COLO668 (cell line): Measurements from ENCODE around the gene OBSCN.

Experiments
- DNase-seq: peaks from one replicate; lab custom pipeline; 2025; ENCODE audit not compliant: unreplicated experiment; lab: John Stamatoyannopoulos, UW

OBSCN gene

DNA sequence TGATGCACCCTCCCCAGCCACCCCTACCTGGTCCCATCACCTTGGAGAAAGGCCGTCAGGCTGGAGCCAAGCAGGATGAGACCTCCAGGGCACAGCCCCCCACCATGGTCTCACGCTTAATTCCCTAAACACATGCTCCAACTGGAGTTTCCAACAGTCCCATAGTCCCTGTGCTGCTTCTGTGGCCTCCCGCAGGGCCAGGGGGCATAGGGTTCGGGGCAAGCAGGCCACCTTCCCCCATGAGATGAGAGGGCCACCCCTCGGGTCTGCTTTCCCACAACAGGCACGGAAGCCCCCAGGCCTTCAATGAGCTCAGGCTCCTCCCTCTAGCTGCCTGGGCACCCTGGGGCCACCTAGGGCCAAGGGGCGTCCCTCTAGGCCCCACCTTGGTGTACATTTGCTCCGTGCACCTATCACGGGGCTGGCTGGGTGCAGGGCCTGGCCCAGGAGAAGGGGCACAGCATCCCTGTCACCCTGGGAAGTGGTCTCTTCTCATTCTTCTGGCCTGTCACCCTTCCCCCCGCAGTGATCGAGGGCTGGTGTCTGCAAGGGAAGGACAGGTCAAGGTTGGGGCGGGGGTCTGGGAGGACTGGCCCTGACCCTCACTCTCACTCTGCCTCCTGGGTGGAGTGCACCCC, 156.3 kb downstream of the OBSCN start:
- no peak for DNase-seq

DNA sequence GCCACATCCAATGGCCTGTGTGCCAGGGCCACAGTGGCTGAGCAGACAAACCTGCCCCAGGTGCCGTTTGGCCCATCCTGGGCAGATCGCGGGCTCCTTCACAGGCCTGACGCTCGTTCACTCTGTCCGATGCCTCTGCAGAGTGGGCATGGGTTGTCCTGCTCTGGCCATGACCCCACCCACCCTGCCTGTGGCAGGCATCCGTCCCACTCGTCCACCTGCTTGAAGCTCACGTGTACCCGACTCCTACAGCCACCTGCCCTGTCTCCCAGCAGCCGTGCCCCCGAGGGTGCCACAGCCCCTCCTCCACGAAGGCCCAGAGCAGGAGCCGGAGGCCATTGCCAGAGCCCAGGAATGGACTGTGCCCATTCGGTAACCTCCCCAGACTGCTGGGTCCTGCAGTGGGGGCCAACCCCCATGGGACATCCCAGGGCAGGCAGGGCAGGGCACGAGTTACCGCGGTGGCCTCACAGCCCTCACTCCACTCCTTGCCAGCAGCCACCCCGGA, 156.9 kb downstream of the OBSCN start:
- no peak for DNase-seq

GRCh38 chr1:228365271-228366061, 157.6 kb downstream of the OBSCN start:
- no peak for DNase-seq

DNA sequence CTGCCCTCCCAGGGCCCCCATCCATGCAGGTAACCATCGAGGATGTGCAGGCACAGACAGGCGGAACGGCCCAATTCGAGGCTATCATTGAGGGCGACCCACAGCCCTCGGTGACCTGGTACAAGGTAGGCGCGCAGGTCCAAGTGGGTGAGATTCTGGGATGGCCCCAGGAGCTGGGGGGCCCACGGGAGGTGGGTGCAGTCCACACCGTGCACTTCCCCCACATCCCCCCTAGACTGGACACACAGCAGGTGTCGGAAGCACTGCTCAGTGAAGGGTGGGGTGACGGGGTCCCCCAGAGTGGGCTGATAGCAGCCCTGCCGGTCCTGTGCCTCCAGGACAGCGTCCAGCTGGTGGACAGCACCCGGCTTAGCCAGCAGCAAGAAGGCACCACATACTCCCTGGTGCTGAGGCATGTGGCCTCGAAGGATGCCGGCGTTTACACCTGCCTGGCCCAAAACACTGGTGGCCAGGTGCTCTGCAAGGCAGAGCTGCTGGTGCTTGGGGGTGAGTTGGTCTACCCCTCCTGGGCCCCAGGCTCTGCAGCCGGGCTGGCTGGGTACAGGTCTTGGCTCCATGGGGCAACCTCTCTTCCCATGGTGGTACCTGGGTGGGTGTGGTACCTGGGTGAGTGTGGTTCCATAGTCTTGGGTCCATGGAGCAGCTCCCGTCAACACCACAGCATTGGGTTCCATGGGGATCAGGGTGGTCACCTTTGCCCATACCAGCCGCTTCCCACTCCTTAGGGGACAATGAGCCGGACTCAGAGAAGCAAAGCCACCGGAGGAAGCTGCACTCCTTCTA, 158.4 kb downstream of the OBSCN start:
- DNase-seq = no peak

GRCh38 chr1:228366866-228367741, 159.3 kb downstream of the OBSCN start:
- DNase-seq = no peak

- DNase-seq = peak; percentile 76
Measured at GRCh38 chr1:228367798-228368791, 160.3 kb downstream of the OBSCN start.

DNA sequence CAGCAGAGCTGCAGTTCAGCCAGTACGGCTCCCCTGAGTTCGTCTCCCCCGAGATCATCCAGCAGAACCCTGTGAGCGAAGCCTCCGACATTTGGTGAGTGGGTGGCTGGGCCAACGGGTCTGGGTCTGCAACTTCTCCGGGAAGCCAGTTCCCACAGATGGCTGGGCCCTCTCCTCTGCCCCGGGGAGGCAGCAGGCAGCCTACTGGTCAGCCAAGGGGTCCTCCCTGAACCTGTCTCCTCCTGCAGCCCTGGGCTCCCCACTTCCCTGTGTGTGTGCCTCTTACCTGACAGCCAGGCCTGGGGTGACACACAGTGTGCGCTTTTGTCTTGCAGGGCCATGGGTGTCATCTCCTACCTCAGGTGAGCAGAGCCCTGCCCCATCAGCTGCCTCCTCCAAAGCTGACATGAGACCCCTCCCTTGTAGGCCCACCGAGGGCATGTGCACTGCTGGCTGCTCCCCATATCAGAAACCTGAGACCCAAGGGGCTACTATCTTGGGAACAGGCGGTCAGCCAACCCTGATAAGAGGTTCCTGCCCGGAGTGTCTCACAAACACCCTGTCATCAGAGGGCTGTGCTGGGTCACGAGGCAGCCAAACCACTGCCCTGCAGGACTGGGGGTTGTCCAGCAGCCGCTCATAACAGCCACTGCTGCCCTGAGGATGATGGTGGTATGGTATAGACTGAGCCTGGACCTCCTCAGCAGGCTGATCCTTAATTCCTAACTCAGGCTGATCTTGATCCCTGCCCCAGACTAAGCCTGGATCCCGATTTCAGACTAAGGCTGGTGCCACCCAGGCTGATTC, 161.2 kb downstream of the OBSCN start:
- DNase-seq = no peak

DNA sequence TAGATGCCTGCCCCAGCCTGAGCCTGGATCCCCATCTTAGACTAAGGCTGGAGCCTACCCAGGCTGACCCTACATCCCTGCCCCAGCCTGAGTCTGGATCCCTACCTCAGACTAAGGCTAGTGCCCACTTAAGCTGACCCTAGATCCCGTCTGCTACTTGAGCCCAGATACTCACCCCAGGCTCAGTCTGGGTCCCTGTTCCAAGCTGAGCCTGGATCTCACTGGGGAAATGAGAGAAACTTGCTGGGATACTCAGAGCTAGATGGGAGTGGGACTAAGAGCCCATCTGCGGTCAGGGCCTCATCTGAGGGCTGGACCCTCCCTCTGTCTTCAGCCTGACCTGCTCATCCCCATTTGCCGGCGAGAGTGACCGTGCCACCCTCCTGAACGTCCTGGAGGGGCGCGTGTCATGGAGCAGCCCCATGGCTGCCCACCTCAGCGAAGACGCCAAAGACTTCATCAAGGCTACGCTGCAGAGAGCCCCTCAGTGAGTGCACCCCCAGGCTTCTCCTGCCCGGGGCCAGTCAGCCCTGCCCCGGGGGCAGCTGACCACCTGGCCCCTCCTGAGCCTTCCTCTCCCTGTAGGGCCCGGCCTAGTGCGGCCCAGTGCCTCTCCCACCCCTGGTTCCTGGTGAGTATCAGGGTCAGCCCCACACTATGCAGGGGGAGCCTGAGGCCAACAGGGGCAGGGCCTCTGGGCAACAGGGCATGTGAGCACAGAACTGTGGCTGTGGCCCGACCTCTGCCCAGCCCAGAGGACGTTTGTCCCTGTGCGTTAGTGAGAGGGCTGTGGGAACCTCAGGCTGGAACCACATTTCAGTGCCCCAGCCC, 162.0 kb downstream of the OBSCN start:
- no peak for DNase-seq

DNA sequence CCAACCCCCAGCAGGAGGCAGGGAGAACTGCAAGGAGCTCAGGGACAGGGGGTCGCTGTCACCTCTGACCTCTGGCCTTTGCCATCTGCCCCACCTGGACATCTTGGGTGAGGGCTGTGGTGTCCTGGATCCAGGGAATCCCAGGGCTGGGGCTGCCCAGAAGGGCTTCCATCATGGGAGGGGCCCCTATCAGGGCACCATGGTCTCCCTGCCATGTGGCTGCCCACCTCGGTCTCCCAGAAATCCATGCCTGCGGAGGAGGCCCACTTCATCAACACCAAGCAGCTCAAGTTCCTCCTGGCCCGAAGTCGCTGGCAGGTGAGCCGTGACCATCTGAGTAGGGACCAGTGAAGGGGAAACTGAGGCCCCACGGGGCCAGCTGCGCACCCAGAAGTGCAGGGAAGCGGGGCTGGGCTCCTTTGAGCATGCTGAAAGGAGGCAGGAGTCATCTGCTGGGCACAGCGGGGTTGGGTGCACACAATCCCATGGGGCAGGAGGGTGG, 162.6 kb downstream of the OBSCN start:
- no peak for DNase-seq

DNA sequence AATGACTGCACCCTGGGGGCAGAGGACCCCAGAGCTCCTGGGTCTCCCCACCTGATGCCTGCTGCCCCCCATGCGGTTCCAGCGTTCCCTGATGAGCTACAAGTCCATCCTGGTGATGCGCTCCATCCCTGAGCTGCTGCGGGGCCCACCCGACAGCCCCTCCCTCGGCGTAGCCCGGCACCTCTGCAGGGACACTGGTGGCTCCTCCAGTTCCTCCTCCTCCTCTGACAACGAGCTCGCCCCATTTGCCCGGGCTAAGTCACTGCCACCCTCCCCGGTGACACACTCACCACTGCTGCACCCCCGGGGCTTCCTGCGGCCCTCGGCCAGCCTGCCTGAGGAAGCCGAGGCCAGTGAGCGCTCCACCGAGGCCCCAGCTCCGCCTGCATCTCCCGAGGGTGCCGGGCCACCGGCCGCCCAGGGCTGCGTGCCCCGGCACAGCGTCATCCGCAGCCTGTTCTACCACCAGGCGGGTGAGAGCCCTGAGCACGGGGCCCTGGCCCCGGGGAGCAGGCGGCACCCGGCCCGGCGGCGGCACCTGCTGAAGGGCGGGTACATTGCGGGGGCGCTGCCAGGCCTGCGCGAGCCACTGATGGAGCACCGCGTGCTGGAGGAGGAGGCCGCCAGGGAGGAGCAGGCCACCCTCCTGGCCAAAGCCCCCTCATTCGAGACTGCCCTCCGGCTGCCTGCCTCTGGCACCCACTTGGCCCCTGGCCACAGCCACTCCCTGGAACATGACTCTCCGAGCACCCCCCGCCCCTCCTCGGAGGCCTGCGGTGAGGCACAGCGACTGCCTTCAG, 163.3 kb downstream of the OBSCN start:
- DNase-seq = peak; percentile 80

DNA sequence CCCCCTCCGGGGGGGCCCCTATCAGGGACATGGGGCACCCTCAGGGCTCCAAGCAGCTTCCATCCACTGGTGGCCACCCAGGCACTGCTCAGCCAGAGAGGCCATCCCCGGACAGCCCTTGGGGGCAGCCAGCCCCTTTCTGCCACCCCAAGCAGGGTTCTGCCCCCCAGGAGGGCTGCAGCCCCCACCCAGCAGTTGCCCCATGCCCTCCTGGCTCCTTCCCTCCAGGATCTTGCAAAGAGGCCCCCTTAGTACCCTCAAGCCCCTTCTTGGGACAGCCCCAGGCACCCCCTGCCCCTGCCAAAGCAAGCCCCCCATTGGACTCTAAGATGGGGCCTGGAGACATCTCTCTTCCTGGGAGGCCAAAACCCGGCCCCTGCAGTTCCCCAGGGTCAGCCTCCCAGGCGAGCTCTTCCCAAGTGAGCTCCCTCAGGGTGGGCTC, 163.9 kb downstream of the OBSCN start:
- DNase-seq = no peak

DNA sequence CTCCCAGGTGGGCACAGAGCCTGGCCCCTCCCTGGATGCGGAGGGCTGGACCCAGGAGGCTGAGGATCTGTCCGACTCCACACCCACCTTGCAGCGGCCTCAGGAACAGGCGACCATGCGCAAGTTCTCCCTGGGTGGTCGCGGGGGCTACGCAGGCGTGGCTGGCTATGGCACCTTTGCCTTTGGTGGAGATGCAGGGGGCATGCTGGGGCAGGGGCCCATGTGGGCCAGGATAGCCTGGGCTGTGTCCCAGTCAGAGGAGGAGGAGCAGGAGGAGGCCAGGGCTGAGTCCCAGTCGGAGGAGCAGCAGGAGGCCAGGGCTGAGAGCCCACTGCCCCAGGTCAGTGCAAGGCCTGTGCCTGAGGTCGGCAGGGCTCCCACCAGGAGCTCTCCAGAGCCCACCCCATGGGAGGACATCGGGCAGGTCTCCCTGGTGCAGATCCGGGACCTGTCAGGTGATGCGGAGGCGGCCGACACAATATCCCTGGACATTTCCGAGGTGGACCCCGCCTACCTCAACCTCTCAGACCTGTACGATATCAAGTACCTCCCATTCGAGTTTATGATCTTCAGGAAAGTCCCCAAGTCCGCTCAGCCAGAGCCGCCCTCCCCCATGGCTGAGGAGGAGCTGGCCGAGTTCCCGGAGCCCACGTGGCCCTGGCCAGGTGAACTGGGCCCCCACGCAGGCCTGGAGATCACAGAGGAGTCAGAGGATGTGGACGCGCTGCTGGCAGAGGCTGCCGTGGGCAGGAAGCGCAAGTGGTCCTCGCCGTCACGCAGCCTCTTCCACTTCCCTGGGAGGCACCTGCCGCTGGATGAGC, 164.5 kb downstream of the OBSCN start:
- peak; percentile 66 for DNase-seq

GRCh38 chr1:228373004-228373680, 165.3 kb downstream of the OBSCN start:
- no peak for DNase-seq

- no peak for DNase-seq
Measured at GRCh38 chr1:228373681-228374571, 166.1 kb downstream of the OBSCN start.
